NB4 (cell line): ENCODE measurements around the gene ARHGAP26.

Source experiments
- DNase-seq: peaks from one replicate; pipeline ENCODE4 v3.0.0; 2010; ENCODE audit warnings: low read depth
- H3K4me3 ChIP-seq: one replicate; pipeline ENCODE4 v1.5.1; 2011; ENCODE audit warnings: mild to moderate bottlenecking, low read depth, low read length, moderate library complexity
- MAX ChIP-seq: IDR thresholded peaks from 2 replicates; pipeline ENCODE4 v1.6.1; 2011; ENCODE audit warnings: low read depth, low read length
- MYC ChIP-seq: IDR thresholded peaks from 2 replicates; pipeline ENCODE4 v1.6.1; 2011; ENCODE audit warnings: low read depth, low read length
- POLR2A ChIP-seq: IDR thresholded peaks from 2 replicates; pipeline ENCODE4 v1.6.1; 2011; ENCODE audit warnings: mild to moderate bottlenecking; ENCODE audit not compliant: insufficient read length; ENCODE audit errors: extremely low read depth
- TF ChIP-seq, protein P1 (sequence below): IDR thresholded peaks from one replicate; pipeline ENCODE4 v1.5.1; 2012; ENCODE audit warnings: low read depth, low read length

ARHGAP26 gene

DNA sequence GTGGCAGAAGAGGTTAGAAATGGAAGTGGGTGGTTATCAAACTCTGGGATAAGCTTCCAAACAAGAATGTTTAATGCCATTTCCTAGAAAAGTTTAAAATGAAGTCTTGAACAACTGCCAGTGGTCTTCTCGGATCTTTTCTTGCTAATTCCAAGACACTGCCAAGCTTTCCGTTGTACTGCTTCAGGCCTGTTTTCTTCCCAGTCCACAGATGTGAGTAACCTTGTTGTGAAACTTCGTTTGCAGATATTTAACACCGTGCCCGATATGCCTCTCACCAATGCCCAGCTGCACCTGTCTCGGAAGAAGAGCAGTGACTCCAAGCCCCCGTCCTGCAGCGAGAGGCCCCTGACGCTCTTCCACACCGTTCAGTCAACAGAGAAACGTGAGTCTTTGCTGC, 363.5 kb downstream of the ARHGAP26 start:
- H3K4me3 ChIP-seq: no peak overlapping the region
- TF ChIP-seq, protein P1, sequence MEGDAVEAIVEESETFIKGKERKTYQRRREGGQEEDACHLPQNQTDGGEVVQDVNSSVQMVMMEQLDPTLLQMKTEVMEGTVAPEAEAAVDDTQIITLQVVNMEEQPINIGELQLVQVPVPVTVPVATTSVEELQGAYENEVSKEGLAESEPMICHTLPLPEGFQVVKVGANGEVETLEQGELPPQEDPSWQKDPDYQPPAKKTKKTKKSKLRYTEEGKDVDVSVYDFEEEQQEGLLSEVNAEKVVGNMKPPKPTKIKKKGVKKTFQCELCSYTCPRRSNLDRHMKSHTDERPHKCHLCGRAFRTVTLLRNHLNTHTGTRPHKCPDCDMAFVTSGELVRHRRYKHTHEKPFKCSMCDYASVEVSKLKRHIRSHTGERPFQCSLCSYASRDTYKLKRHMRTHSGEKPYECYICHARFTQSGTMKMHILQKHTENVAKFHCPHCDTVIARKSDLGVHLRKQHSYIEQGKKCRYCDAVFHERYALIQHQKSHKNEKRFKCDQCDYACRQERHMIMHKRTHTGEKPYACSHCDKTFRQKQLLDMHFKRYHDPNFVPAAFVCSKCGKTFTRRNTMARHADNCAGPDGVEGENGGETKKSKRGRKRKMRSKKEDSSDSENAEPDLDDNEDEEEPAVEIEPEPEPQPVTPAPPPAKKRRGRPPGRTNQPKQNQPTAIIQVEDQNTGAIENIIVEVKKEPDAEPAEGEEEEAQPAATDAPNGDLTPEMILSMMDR: no peak
- TF ChIP-seq POLR2A (no peak), MAX (no peak), MYC (no peak)
- DNase-seq: no peak

GRCh38 chr5:143134269-143134668, 364.1 kb downstream of the ARHGAP26 start:
- no peak overlapping the region for H3K4me3 ChIP-seq
- no peak for DNase-seq

DNA sequence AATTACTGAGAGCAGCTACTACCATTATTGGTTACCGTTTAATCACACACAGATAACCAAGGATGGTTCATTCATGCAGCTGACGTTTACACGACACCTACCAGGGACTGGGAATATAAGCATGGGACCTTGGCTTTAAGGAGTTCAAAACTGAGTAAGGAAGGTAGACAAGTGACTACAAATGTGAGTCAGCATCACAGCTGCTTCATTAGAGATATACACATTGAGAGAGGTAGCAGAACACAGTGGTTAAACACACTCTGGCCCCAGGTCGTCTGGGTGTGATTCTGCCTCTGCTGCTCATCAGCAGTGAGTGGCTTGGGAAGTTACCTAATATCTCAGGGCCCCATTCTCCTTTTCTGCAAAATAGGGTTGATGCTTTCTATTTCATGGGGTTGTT, 364.7 kb downstream of the ARHGAP26 start:
- no peak for DNase-seq
- H3K4me3 ChIP-seq: no peak overlapping the region
- TF ChIP-seq MAX (no peak), POLR2A (no peak)

More at GRCh38 chr5:143134269-143134668, 364.1 kb downstream of the ARHGAP26 start:
- TF ChIP-seq, protein P1: no peak
- TF ChIP-seq MAX (no peak), MYC (no peak), POLR2A (no peak)

DNA sequence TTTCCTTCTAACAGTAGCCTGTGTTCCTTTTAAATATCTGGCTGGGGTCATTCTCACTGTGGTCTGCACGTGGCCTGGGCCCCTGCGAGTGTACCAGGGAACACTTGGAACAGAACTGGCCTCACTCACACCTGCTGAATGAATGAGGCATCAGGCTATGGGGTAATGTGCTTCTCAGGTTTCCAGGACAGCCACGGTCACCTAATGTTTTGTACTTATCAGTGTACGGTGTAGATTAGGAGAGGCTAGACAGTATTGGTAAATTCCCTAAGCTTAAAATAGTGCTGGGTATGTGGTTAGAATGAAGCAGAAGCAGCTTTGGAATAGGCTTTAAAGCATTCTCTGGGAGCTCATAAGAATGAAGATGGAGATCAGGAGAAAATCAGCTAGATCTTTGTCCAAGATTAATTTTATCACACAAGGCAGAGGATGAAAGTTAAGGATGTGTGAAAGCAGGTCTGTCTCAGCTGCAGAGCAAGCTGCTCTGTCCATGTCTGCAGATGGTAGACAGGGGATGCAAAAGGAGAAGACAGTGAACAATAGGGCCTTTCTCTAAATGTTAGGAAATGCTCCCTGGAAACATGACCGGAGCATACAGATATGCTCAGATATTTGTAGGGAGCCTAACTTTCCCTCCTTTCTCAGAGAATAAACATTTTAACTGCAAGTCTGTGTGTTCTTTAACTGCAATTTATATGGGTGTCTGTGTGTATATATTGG, 365.8 kb downstream of the ARHGAP26 start:
- no peak overlapping the region for H3K4me3 ChIP-seq
- TF ChIP-seq POLR2A: no peak
- TF ChIP-seq MYC: no peak
- TF ChIP-seq, protein P1: no peak
- no peak for TF ChIP-seq MAX
- DNase-seq: no peak

- DNase-seq: no peak
- TF ChIP-seq MYC (no peak), MAX (no peak), POLR2A (no peak)
- TF ChIP-seq, protein P1: no peak
- H3K4me3 ChIP-seq: no peak overlapping the region
Measured at GRCh38 chr5:143138839-143139238, 368.7 kb downstream of the ARHGAP26 start.

- TF ChIP-seq MYC (no peak), MAX (no peak), POLR2A (no peak)
- TF ChIP-seq, protein P1: no peak
- DNase-seq: no peak
- H3K4me3 ChIP-seq: no peak overlapping the region
Measured at GRCh38 chr5:143139585-143139984, 369.4 kb downstream of the ARHGAP26 start.
